K562 (cell line): ENCODE data around the gene ZNF30. TPM values are rescaled to one million over a fixed set of nuclear protein-coding genes. Genes with fewer than 3 reads are reported as not detected.
A peak's percentile ranks its signal among the peaks of the same experiment; 100 is the strongest.

Experiments
- ATAC-seq: fragments of 200-7000 bp; cut with Tn5 transposase; 3 replicates; pipeline ENCODE4 v1.9.1; 2020; ENCODE audit warnings: moderate library complexity
- BruUV-seq: library from RNA; stranded (reverse); fragments of 400-500 nt; replicated peaks from 2 replicates; lab custom pipeline; 2021; lab: Mats Ljungman, UMichigan
- CTCF ChIA-PET: fragments of 300-600 bp; formaldehyde crosslinking; extraction: SDS; loops from one replicate; lab custom pipeline; 2021; ENCODE audit warnings: low intra/inter-chr PET ratio; lab: Yijun Ruan, JAX
- POLR2A ChIA-PET: fragments of 300-600, 350-650 bp; sonication (Branson Sonifier 250); formaldehyde crosslinking; extraction: SDS; loops from one replicate; lab custom pipeline; 2021; ENCODE audit warnings: antibody characterized with exemption, inconsistent platforms; lab: Yijun Ruan, JAX
- DNase-seq, 4 experiments: peaks; one replicate each; pipeline versions ENCODE4 v3.0.0 to v3.0.0-alpha.2; 2011 to 2018; ENCODE audit warnings: low spot score in 3 of 4, mixed read lengths in 3 of 4; ENCODE audit errors: extremely low read depth in 1 of 4
- FAIRE-seq: peaks from 2 replicates; lab custom pipeline; 2011; peaks lifted over from hg19 to GRCh38; lab: Jason Lieb, UNC
- H2AFZ ChIP-seq: 2 replicates; pipeline ENCODE4 v1.6.0; 2011; ENCODE audit warnings: low read depth, low read length, control low read depth, inconsistent platforms
- H3K27ac ChIP-seq: fragments of 200-600 bp; 3 replicates; pipeline ENCODE4 v1.8.0; 2011; ENCODE audit warnings: low read depth, mild to moderate bottlenecking, control low read depth, inconsistent platforms, low read length, moderate library complexity, mixed read lengths; ENCODE audit errors: extremely low read depth
- H3K27me3 ChIP-seq, 2 experiments: fragments of 300-600 bp in 1 of 2; 2 replicates in 1 of 2; 3 replicates in 1 of 2; pipeline versions ENCODE4 v1.6.0 to v1.8.0; 2011; ENCODE audit warnings: inconsistent platforms in 2 of 2, low read length in 2 of 2, mild to moderate bottlenecking in 1 of 2, mixed read lengths in 1 of 2, moderate library complexity in 1 of 2; ENCODE audit not compliant: control insufficient read depth in 2 of 2, insufficient read depth in 2 of 2
- H3K36me3 ChIP-seq: fragments of 300-600 bp; 3 replicates; pipeline ENCODE4 v1.8.0; 2011; ENCODE audit warnings: mild to moderate bottlenecking, low read length, inconsistent platforms; ENCODE audit not compliant: control insufficient read depth, insufficient read depth
- H3K4me1 ChIP-seq, 2 experiments: fragments of 200-600 bp in 1 of 2; replicated peaks in 1 of 2; 2 replicates in 1 of 2; 3 replicates in 1 of 2; pipeline versions ENCODE4 v1.5.1 to v1.8.0; 2011; ENCODE audit warnings: inconsistent platforms in 2 of 2, low read length in 2 of 2, mild to moderate bottlenecking in 1 of 2, mixed read lengths in 1 of 2, moderate library complexity in 1 of 2; ENCODE audit not compliant: control insufficient read depth in 2 of 2, insufficient read depth in 2 of 2
- H3K4me2 ChIP-seq: 2 replicates; pipeline ENCODE4 v1.6.1; 2011; ENCODE audit warnings: low read length, control low read depth, inconsistent platforms, mixed read lengths; ENCODE audit not compliant: insufficient read depth
- H3K4me3 ChIP-seq: fragments of 200-600 bp; sonication (generic), shearing (Covaris generic); 2 replicates; pipeline ENCODE4 v1.5.1; 2016; ENCODE audit warnings: control low read depth, inconsistent platforms
- H3K79me2 ChIP-seq: fragments of 200-600 bp; 3 replicates; pipeline ENCODE4 v1.8.0; 2011; ENCODE audit warnings: low read length, inconsistent platforms; ENCODE audit not compliant: control insufficient read depth, insufficient read depth
- H3K9ac ChIP-seq, 2 experiments: 2 replicates each; pipeline versions ENCODE4 v1.6.0 to v1.6.1; 2011; ENCODE audit warnings: low read depth in 2 of 2, low read length in 2 of 2, control low read depth in 1 of 2, inconsistent platforms in 1 of 2, mild to moderate bottlenecking in 1 of 2, mixed read lengths in 1 of 2; ENCODE audit not compliant: insufficient read depth in 1 of 2
- H3K9me1 ChIP-seq: one replicate; pipeline ENCODE4 v1.6.0; 2011; ENCODE audit warnings: inconsistent platforms, mild to moderate bottlenecking, low read length, moderate library complexity; ENCODE audit not compliant: control insufficient read depth, insufficient read depth
- H3K9me3 ChIP-seq: replicated peaks from 2 replicates; pipeline ENCODE4 v1.5.1; 2011; ENCODE audit warnings: low read depth, low read length, inconsistent platforms; ENCODE audit not compliant: control insufficient read depth, insufficient read depth
- H4K20me1 ChIP-seq: replicated peaks from 2 replicates; pipeline ENCODE4 v1.6.1; 2011; ENCODE audit warnings: low read length, inconsistent platforms, mixed read lengths; ENCODE audit not compliant: control insufficient read depth, insufficient read depth
- FOXA1 ChIP-seq: fragments of 450-650 bp; IDR thresholded peaks from 2 replicates; pipeline ENCODE4 v1.6.1; 2016; ENCODE audit warnings: mild to moderate bottlenecking, borderline replicate concordance
- OTX1 ChIP-seq: fragments of 450-650 bp; formaldehyde crosslinking; IDR thresholded peaks from 2 replicates; pipeline ENCODE4 v1.4.0; 2022; ENCODE audit warnings: mild to moderate bottlenecking
- RAD21 ChIP-seq, 2 experiments: fragments of 250-450 bp in 1 of 2; fragments of 450-650 bp in 1 of 2; sonication (Bioruptor Pico) in 1 of 2; formaldehyde crosslinking in 1 of 2; IDR thresholded peaks in 1 of 2; conservative IDR thresholded peaks in 1 of 2; 2 replicates each; pipeline versions ENCODE4 v1.4.0 to v1.8.0; 2020 to 2022; ENCODE audit warnings: mild to moderate bottlenecking in 2 of 2, moderate library complexity in 1 of 2
- RREB1 ChIP-seq: fragments of 250-450 bp; sonication (Bioruptor Pico); IDR thresholded peaks from 2 replicates; pipeline ENCODE4 v1.4.0; 2020
- SLC30A9 ChIP-seq: fragments of 250-450 bp; sonication (Bioruptor Pico); IDR thresholded peaks from 2 replicates; pipeline ENCODE4 v1.8.0; 2022; ENCODE audit warnings: mild to moderate bottlenecking, moderate library complexity
- U2AF2 ChIP-seq: fragments of 200-400 bp; formaldehyde crosslinking; optimal IDR thresholded peaks from 2 replicates; pipeline ENCODE3; 2017; ENCODE audit warnings: low read depth, mild to moderate bottlenecking, low read length
- ZNF717 ChIP-seq: fragments of 250-450 bp; sonication (Bioruptor Pico); IDR thresholded peaks from 2 replicates; pipeline ENCODE4 v1.5.0; 2021
- WGBS: fragments of 100-300 bp; shearing (Covaris generic); methylation state at CpG from one replicate; pipeline ENCODE4 v1.1.6; 2016; ENCODE audit warnings: low coverage, mixed read lengths; ENCODE audit not compliant: insufficient coverage; ENCODE audit errors: missing lambda C conversion rate; 5-methylcytosine and 5-hydroxymethylcytosine counted together
- in situ Hi-C: fragments of 300-500 bp; cut with MboI; formaldehyde crosslinking; loops from 4 replicates; pipeline ENCODE4 v1.15.0; 2018; ENCODE audit warnings: inconsistent platforms, mixed read lengths
- intact Hi-C: fragments of 100-400 bp; cut with micrococcal nuclease; formaldehyde crosslinking; loops from 2 replicates; pipeline ENCODE4 v1.14.2; 2022
- polyA plus RNA-seq, 8 experiments: library from polyadenylated mRNA; depleted of rRNA in 4 of 8; stranded (reverse) in 5 of 8; unstranded in 3 of 8; fragments of >200 nt; fragmentation: Nextera tagmentation in 2 of 8; fragmentation: Illumina TruSeq in 1 of 8; extraction: Ambion mirVana in 2 of 8; extraction: Trizol in 1 of 8; gene quantifications; 2 replicates each; pipeline versions ENCODE4 v1.2.1 to v1.2.3, GENCODE V29; 2011 to 2014; ENCODE audit warnings: inconsistent platforms in 1 of 8, missing spikeins in 1 of 8
- total RNA-seq, 7 experiments: library from RNA; depleted of rRNA in 6 of 7; stranded (reverse); fragments of >200 nt in 6 of 7; fragmentation: Illumina TruSeq in 2 of 7; extraction: Trizol in 2 of 7; gene quantifications; 2 replicates each; pipeline versions ENCODE4 v1.2.1 to v1.2.3, GENCODE V29; 2011 to 2021; ENCODE audit warnings: low replicate concordance in 1 of 7
- TF ChIP-seq, protein P1 (sequence below): fragments of 450-650 bp; IDR thresholded peaks from 2 replicates; pipeline ENCODE4 v1.7.1; 2018; ENCODE audit warnings: mild to moderate bottlenecking, low read depth; ENCODE audit not compliant: partially characterized antibody
- TF ChIP-seq, protein P2 (sequence below): fragments of 250-450 bp; sonication (Bioruptor Pico); IDR thresholded peaks from 2 replicates; pipeline ENCODE4 v1.8.0; 2021; ENCODE audit warnings: mild to moderate bottlenecking, moderate library complexity

Gene ZNF30
- total and polyA plus RNA-seq, 9 of the 15 experiments (the other 6 are each of a cell fraction or from before 2014, with no cell fraction given) = 7.3 to 13.4 (median 10.6) TPM

DNA sequence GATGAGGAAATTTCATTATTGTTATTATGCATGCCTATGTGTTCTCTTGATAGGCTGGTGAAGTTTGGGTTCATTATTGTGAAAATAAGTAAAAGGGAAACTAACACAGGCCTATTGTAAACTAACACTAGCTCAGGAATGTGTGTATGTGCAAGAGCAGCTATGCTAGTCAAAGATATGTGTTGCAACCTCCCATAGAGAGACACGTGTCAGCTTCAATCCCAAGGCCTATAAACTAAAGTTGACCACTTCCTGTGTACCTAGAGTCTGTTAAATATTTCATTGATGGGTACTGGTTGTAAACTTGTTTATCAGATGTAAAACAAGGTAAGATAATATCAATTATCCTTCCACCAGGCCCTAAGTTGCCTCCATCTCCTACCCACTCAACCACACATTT, 44.7 kb upstream of the ZNF30 start (continued):
- TF ChIP-seq, protein P1, sequence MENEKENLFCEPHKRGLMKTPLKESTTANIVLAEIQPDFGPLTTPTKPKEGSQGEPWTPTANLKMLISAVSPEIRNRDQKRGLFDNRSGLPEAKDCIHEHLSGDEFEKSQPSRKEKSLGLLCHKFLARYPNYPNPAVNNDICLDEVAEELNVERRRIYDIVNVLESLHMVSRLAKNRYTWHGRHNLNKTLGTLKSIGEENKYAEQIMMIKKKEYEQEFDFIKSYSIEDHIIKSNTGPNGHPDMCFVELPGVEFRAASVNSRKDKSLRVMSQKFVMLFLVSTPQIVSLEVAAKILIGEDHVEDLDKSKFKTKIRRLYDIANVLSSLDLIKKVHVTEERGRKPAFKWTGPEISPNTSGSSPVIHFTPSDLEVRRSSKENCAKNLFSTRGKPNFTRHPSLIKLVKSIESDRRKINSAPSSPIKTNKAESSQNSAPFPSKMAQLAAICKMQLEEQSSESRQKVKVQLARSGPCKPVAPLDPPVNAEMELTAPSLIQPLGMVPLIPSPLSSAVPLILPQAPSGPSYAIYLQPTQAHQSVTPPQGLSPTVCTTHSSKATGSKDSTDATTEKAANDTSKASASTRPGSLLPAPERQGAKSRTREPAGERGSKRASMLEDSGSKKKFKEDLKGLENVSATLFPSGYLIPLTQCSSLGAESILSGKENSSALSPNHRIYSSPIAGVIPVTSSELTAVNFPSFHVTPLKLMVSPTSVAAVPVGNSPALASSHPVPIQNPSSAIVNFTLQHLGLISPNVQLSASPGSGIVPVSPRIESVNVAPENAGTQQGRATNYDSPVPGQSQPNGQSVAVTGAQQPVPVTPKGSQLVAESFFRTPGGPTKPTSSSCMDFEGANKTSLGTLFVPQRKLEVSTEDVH = no peak

- ATAC-seq (0 out of 3 replicates have a peak, but pooled peaks have one; percentile 28), FAIRE-seq (no peak), DNase-seq (no peak)
- no peak overlapping the region for H3K9ac ChIP-seq
- no peaks in the 10 kb centered on the region for H3K4me1 ChIP-seq
- CTCF ChIA-PET = no interaction called here
- H3K4me3 ChIP-seq = no peak overlapping the region
- no peaks in the 10 kb centered on the region for H3K36me3 ChIP-seq
- H4K20me1 ChIP-seq = no peaks in the 10 kb centered on the region
- H2AFZ ChIP-seq = no peak overlapping the region
- in situ Hi-C loops (no loop called here), intact Hi-C loops (no loop called here)
- H3K27me3 ChIP-seq = peaks cover 0 to 9% of the 10 kb centered on the region in 2 experiments; a peak in 2 of 5 replicates
- WGBS = 21% methylated on average over 6 of the region's 6 CpGs
- BruUV-seq = no TSS peak
- no peaks in the 10 kb centered on the region for H3K9me1 ChIP-seq
- H3K9me3 ChIP-seq = peaks cover 2% of the 10 kb centered on the region; the same call in 1 of the 2 replicates
- H3K4me2 ChIP-seq = no peak overlapping the region
- no peaks in the 10 kb centered on the region for H3K79me2 ChIP-seq
- POLR2A ChIA-PET = interaction anchor here (0.9 to 1.8 kb wide), 2 partner anchors 14 to 30 kb away, joined by 3 to 7 read pairs; no protein-coding TSS in a partner anchor
- H3K27ac ChIP-seq = no peak overlapping the region
- no peak for TF ChIP-seq OTX1
- TF ChIP-seq SLC30A9 = no peak
- no peak for TF ChIP-seq ZNF717 (CRISPR knock-in tag)
- no peak for TF ChIP-seq RREB1 (CRISPR knock-in tag)
- TF ChIP-seq FOXA1 = no peak
- TF ChIP-seq RAD21 (CRISPR knock-in tag; conservative IDR thresholded peaks at IDR 0.05 in 1 of 2, IDR thresholded peaks at IDR 0.05 in 1 of 2) = 0 out of 4 replicates have a peak, but pooled peaks of 1 of the 2 experiments have one; percentile 4
- no peak for TF ChIP-seq U2AF2
- TF ChIP-seq, protein P2, sequence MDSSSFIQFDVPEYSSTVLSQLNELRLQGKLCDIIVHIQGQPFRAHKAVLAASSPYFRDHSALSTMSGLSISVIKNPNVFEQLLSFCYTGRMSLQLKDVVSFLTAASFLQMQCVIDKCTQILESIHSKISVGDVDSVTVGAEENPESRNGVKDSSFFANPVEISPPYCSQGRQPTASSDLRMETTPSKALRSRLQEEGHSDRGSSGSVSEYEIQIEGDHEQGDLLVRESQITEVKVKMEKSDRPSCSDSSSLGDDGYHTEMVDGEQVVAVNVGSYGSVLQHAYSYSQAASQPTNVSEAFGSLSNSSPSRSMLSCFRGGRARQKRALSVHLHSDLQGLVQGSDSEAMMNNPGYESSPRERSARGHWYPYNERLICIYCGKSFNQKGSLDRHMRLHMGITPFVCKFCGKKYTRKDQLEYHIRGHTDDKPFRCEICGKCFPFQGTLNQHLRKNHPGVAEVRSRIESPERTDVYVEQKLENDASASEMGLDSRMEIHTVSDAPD (CRISPR knock-in tag) = no peak
Observed at GRCh38 chr19:34888091-34888490, 38.6 kb upstream of the ZNF30 start.
